HG02759 (cell line): Measurements from ENCODE around the gene MYG1.
"Not testable (repeated sequence)": the region's sequence is repeated elsewhere in the genome, so short reads cannot be mapped to it uniquely, and the experiment has no call there.

Experiments used
- ATAC-seq: cut with Tn5 transposase; IDR thresholded peaks from one replicate; pipeline ENCODE4 v1.9.1; 2021; ENCODE audit warnings: mild to moderate bottlenecking, moderate library complexity; ENCODE audit not compliant: unreplicated experiment

Gene MYG1

GRCh38 chr12:53326460-53327185, 27.1 kb downstream of the MYG1 start:
- ATAC-seq: no peak

GRCh38 chr12:53327435-53328042, 28.0 kb downstream of the MYG1 start:
- ATAC-seq: no peak

DNA sequence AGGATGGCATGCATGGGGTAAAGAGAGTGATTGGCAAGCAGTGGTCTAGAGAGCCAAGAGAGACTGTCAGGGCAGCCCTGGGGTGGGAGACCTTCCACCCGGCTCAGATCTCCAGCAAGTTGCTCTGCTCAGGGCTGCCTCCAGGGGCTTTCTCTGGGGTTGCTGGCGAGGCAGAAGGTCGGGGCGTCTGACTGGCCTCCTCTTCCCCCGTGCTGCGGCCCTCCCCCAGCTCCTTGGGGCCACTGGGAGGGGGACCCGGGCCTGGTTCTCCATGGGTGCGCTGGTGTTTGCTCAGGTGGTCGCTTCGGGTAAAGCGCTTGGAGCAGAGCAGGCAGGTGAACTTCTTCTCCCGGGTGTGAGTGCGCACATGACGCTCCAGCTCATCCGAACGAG, 28.5 kb downstream of the MYG1 start:
- ATAC-seq: no peak

DNA sequence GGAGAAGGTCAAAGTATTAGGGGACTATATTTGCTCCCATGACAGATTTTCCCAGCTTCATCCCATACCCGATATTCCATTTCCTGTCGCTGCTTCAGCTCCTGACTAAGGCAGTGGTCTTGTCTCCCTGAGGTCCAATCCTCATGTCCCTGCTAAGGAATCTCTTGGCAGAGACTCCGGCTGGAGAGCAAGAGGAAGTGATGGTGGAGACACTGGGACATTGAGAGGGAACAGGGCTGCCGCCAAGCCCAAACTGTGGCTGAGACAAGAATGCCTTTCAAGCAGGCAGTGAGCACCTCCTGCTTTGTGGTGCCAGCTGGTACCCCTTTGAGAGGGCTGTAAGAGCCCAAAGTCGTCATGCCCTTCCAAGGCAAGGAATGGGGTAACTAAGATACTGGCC, 31.2 kb downstream of the MYG1 start:
- ATAC-seq: no peak

DNA sequence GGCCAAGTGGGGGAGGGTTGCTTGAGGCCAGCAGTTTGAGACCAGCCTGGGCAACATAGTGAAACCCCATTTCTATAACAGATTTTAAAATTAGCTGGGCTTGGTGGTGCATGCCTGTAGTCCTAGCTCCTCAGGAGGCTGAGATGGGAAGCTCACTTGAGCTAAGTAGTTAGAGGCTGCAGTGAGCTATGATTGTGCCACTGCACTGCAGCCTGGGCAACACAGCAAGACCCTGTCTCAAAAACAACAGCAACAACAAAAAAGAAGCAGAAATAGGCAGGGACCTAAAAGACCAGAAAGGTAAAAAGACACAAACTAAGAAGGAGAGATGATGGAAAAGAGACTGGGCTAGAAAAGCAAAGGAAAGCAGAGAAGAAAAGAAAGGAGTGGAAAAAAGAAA, 32.8 kb downstream of the MYG1 start:
- ATAC-seq: not testable (repeated sequence)

DNA sequence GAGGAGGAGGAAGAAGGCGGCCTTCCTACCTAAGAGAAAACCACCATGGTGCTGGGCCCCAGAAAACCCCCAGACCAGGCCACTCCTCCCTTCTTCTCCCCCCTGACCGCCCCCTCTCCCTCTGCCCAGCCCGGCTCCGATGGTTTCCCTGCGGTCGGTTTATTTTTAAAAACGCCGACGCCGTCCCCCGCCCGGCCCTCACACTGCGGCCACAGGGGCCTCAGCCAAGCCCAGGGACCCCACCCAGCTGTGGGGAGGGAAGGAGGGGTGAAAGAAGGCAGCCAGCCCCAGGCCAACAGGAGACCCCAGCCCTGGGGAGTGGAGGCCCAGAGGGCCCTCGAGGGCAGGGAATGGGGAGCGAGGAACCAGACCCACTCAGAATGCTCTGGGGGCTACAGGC, 33.2 kb downstream of the MYG1 start:
- no peak for ATAC-seq

GRCh38 chr12:53333289-53333688, 33.8 kb downstream of the MYG1 start:
- no peak for ATAC-seq

- ATAC-seq: no peak
Measured at GRCh38 chr12:53333845-53334244, 34.4 kb downstream of the MYG1 start.

DNA sequence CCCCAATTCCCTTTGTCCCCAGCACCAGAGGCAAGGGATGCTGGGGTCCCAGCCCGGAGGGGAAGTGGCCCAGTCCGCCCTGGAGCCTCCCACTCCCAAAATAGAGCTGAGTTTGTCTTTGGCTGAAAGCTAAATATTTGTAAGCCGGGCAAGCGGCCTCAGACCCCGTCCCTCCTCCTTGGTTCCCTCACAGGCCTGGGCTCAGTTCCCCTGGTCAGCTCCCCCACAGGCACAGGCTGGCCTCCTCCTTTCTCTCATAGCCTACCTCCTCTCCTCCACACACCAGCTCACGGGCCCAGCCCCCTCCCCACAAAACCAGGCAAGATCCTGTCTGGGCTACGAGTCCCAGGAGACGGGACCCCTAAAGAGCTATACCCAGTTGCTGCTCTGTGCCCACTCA, 35.3 kb downstream of the MYG1 start:
- no peak for ATAC-seq

GRCh38 chr12:53336181-53336681, 36.7 kb downstream of the MYG1 start, which contains the start of gene SP7:
Gene SP7, minus strand, starts transcription at chr12:53336354. Its CDS starts 708 bp downstream, at chr12:53335646.
- no peak for ATAC-seq

GRCh38 chr12:53338017-53338416, 38.5 kb downstream of the MYG1 start:
- ATAC-seq: no peak

- ATAC-seq: no peak
Measured at GRCh38 chr12:53338916-53339315, 39.4 kb downstream of the MYG1 start.

- no peak for ATAC-seq
Measured at GRCh38 chr12:53340398-53340797, 40.9 kb downstream of the MYG1 start.

DNA sequence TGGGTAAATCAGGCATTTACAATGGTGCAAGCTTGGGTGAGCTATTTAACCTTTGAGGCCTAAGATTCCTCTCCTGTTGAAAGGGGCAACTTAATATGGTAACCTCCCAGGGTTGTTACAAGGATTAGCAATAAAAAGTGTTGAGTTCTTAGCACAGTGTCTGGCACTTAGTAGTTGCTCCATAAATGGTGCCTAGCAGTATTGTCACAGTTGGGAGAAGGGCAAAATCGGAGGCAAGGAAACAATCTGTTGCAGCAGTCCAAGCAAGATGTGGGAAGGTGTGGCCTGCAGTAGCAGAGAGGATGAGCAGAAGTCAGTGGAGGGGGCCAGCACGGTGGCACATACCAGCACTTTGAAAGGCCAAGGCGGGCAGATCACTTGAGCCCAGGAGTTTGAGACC, 44.0 kb downstream of the MYG1 start:
- ATAC-seq: no peak

GRCh38 chr12:53343969-53344368, 44.5 kb downstream of the MYG1 start:
- ATAC-seq: no peak

- ATAC-seq: no peak
Measured at GRCh38 chr12:53344487-53344823, 45.0 kb downstream of the MYG1 start.

DNA sequence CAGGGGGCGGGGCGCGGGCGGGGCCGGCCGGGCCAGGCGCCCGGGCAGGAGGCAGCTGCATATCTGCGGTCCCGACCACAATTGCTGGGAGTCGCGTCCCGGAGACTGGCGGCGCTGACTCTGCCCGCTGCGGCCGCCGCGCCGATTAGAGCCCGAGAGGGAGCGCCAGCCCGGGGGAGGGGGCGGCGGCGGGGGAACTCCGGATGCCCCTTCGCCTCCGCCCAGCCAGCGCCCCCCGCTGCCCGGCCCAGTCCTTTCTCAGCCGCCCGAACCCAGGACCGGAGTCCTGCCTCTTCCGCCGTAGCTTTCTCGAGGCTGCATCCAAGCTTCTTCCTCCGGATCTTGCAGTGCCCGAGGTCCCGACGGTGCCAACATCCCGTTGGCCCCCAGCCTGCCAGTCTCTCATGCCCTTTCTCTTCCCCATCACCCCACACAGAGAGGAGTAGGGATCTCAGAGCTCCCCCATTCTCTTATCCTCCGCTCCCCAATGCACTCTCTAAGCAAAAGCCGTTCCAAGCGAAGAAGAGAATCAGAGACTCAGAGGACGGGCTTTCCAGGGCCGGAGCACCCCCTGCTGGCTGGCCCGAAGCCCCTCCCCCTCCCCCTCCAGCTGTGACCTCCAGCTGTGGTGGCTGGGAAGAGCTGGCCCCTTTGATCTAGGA, 45.5 kb downstream of the MYG1 start:
- ATAC-seq: peak; percentile 82

DNA sequence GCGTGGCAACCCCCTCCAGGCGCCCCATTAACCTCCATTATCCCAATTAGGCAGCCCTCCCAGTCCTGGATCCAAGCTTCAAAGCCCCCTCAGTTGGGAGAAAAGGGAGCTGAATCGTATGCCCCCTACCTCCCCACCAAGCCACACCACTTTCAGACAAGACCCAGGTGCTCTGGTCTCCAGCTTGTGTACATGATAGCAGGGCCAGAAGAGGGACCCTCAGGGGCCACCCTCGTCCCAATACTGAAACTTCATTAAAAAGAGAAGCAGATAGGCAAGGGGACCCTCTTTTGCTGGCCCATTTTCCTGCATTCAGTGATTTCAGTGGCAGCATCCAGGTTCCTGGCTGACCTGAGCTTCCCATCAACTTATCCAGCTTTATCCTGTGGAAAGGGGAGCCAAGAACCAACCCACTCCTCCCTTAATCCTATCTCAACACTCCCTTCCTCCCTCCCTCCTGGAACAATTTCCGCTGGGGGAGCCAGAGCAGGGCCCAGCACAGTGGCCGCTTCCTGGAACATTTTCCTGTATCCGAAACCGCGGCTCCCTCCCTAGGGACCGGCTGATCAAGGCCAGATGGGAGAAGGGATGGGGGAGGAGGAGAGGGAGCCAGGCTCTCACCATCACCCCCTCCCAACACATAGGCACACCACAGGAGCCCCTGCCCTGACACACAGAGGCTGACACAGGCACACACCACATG, 46.1 kb downstream of the MYG1 start:
- ATAC-seq: no peak

DNA sequence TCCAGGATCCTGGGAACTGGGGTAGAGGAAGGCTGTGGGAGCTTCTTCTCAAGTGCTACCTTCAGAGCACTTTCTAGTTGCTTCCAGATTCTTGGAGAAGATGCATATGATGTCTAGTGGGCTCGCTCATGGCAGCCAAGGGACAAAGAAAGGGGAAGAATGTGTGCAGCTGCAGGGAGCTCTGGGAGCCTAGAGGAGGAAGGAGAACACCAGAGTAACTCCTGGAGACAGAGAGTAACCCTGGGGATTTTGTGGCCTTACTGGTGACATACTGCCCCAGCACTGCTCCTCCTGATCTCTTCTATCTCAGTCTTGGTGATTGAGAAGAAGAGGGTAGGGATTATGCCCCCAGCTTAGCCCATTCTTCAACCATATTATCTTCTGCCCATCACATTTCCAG, 47.0 kb downstream of the MYG1 start:
- ATAC-seq: no peak

DNA sequence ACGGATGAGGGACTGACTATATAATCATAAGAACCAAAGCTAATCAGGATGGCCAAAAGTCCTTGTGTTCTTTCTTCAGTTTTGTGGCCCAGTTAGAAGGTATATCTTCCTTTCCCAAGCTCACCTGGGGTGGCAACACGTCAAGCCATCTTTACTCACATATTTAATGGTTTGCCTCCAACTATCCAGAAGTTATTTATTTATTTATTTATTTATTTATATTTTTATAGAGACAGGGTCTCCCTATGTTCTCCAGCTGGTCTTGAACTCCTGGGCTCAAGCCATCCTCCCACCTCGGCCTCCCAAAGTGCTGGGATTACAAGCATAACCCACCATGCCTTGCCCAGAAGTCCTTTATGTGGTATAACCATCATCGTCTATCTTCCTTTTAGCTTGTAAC, 48.4 kb downstream of the MYG1 start:
- ATAC-seq: no peak
